Measurements from ENCODE around the gene KRT37. TPM values are rescaled to one million over a fixed set of nuclear protein-coding genes. Genes with fewer than 3 reads are reported as not detected.
A peak's percentile ranks its signal among the peaks of the same experiment; 100 is the strongest.
"Not testable (repeated sequence)": the region's sequence is repeated elsewhere in the genome, so short reads cannot be mapped to it uniquely, and the experiment has no call there.

Gene KRT37
- polyA plus RNA-seq, 3 donors, result not detected

DNA sequence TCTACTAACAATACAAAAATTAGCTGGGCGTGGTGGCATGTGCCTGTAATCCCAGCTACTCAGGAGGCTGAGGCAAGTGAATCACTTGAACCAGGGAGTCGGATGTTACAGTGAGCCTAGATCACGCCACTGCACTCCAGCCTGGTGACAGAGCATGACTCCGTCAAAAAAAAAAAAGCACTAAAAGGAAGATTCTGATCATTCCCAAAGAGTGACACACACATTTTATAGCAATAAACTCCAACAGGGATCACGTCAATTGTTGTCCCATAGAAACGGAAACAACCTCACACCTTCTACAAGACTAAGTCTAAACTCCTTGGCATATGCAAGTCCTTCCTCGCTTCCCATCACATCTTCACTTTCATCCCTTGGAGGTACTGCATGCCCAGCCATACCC is 44.3 kb downstream of the KRT37 start:
- H3K36me3 Mint-ChIP-seq; H3K4me1 Mint-ChIP-seq; H3K4me1 ChIP-seq (ENCODE audit: control insufficient read depth in 1 of 2, insufficient read depth in 2 of 2, low read length in 2 of 2); H4K20me1 ChIP-seq (ENCODE audit: insufficient read depth, low read length); H3K36me3 ChIP-seq (replicated peaks in 1 of 2; ENCODE audit: control insufficient read depth in 1 of 2, insufficient read depth in 2 of 2, low read length in 2 of 2); H3K27ac ChIP-seq (ENCODE audit: low read depth in 1 of 2, low read length in 2 of 2); H3K9me3 Mint-ChIP-seq; H3K9ac ChIP-seq (ENCODE audit: insufficient read depth, low read length, poor library complexity, severe bottlenecking); H3K27ac Mint-ChIP-seq; H3K4me2 ChIP-seq (replicated peaks; ENCODE audit: extremely low read depth, low read length, poor library complexity, severe bottlenecking); H3K27me3 ChIP-seq (ENCODE audit: control insufficient read depth in 2 of 2, insufficient read depth in 2 of 2, low read length in 2 of 2); DNase-seq; intact Hi-C loops (cut with micrococcal nuclease); H3K4me3 Mint-ChIP-seq; H3K4me3 ChIP-seq (replicated peaks in 1 of 3; ENCODE audit: low read depth in 2 of 3, low read length in 3 of 3); H3K79me2 ChIP-seq (ENCODE audit: insufficient read depth, low read length); H2AFZ ChIP-seq (ENCODE audit: insufficient read depth, low read depth, low read length, poor library complexity, severe bottlenecking); H3K9me3 ChIP-seq (replicated peaks in 1 of 2; ENCODE audit: control insufficient read depth in 1 of 2, insufficient read depth in 1 of 2, low read length in 2 of 2): not testable (repeated sequence)
- WGBS (ENCODE audit: insufficient coverage), result 92% methylated on average over 7 of the region's 7 CpGs
- H3K27me3 Mint-ChIP-seq (ENCODE audit: low read depth in 3 of 3), result peaks cover 3 to 15% (median 10%) of the 10 kb centered on the region in 3 donors

DNA sequence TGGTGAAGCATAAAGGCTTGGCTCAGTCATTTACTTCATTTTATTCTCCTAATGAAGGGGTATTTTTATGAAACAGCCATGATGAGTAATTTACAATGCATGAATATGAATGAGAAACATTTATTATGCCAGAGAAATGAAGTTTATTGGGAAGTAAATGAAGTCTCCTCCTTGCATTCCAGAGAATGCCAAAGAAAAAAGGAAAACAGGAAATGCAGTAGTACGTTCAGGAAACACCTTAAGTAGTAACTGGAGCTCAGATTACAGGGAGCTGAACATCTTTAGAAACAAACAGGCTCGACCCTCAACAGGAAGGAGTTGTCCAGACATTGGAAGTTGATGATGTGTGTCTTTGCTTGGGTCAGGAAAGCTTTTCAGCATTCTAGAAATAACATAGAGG is 46.8 kb downstream of the KRT37 start:
- H3K27ac ChIP-seq (ENCODE audit: low read depth in 1 of 2, low read length in 2 of 2), result no peak overlapping the region
- H3K36me3 ChIP-seq (replicated peaks in 1 of 2; ENCODE audit: control insufficient read depth in 1 of 2, insufficient read depth in 2 of 2, low read length in 2 of 2), result no peaks in the 10 kb centered on the region
- WGBS (ENCODE audit: insufficient coverage), result 0% methylated on average over 1 of the region's 2 CpGs
- no peaks in the 10 kb centered on the region for H4K20me1 ChIP-seq (ENCODE audit: insufficient read depth, low read length)
- no peak overlapping the region for H2AFZ ChIP-seq (ENCODE audit: insufficient read depth, low read depth, low read length, poor library complexity, severe bottlenecking)
- H3K9ac ChIP-seq (ENCODE audit: insufficient read depth, low read length, poor library complexity, severe bottlenecking), result no peak overlapping the region
- H3K79me2 ChIP-seq (ENCODE audit: insufficient read depth, low read length), result no peaks in the 10 kb centered on the region
- no peaks in the 10 kb centered on the region for H3K9me3 ChIP-seq (replicated peaks in 1 of 2; ENCODE audit: control insufficient read depth in 1 of 2, insufficient read depth in 1 of 2, low read length in 2 of 2)
- Mint-ChIP-seq H3K4me3 (no peak overlapping the region), H3K36me3 (no peaks in the 10 kb centered on the region), H3K4me1 (no peaks in the 10 kb centered on the region), H3K27me3 (ENCODE audit: low read depth in 3 of 3) (peaks cover 0 to 11% (median 5%) of the 10 kb centered on the region in 3 donors), H3K27ac (no peak overlapping the region), H3K9me3 (peaks cover 0 to 4% (median 3%) of the 10 kb centered on the region in 7 donors)
- no peak for DNase-seq
- intact Hi-C loops (cut with micrococcal nuclease), result no loop called here
- H3K27me3 ChIP-seq (ENCODE audit: control insufficient read depth in 2 of 2, insufficient read depth in 2 of 2, low read length in 2 of 2), result peaks cover 0 to 2% of the 10 kb centered on the region in 2 donors
- H3K4me3 ChIP-seq (replicated peaks in 1 of 3; ENCODE audit: low read depth in 2 of 3, low read length in 3 of 3), result no peak overlapping the region
- H3K4me2 ChIP-seq (replicated peaks; ENCODE audit: extremely low read depth, low read length, poor library complexity, severe bottlenecking), result no peak overlapping the region
- no peak for TF ChIP-seq CTCF (IDR thresholded peaks at IDR 0.05)
- no peaks in the 10 kb centered on the region for H3K4me1 ChIP-seq (ENCODE audit: control insufficient read depth in 1 of 2, insufficient read depth in 2 of 2, low read length in 2 of 2)

Small RNA genes within 50 kb of the gene (small RNA-seq; reads per million reads assigned to genes)
- gene RNU2-32P (ENCODE audit: insufficient read length, low read depth), result 2.8 reads per million, percentile 19 among the genes with 10 or more reads in this experiment

Other genes starting within 250 kb of the KRT37 start
- not detected for gene KRTAP4-2, start 246.4 kb downstream of the KRT37 start, polyA plus RNA-seq
- gene KRTAP4-1, start 239.7 kb downstream of the KRT37 start, polyA plus RNA-seq, result not detected
- not detected for gene KRTAP9-1, start 234.7 kb downstream of the KRT37 start, polyA plus RNA-seq
- not detected for gene KRTAP9-2, start 197.9 kb downstream of the KRT37 start, polyA plus RNA-seq
- gene KRTAP9-3, start 192.1 kb downstream of the KRT37 start, polyA plus RNA-seq, result not detected
- not detected for gene KRTAP9-8, start 186.6 kb downstream of the KRT37 start, polyA plus RNA-seq
- not detected for gene KRTAP9-4, start 174.9 kb downstream of the KRT37 start, polyA plus RNA-seq
- gene KRTAP9-9, start 169.2 kb downstream of the KRT37 start, polyA plus RNA-seq, result not detected
- not detected for gene KRTAP9-6, start 159.2 kb downstream of the KRT37 start, polyA plus RNA-seq
- not detected for gene KRTAP9-7, start 148.9 kb downstream of the KRT37 start, polyA plus RNA-seq
- gene KRTAP29-1, start 121.7 kb downstream of the KRT37 start, polyA plus RNA-seq, result not detected
- gene KRTAP16-1, start 115.3 kb downstream of the KRT37 start, polyA plus RNA-seq, result not detected
- not detected for gene KRTAP17-1, start 108.9 kb downstream of the KRT37 start, polyA plus RNA-seq
- not detected for gene KRT33A, start 73.8 kb downstream of the KRT37 start, polyA plus RNA-seq
- gene KRT33B, start 54.8 kb downstream of the KRT37 start, polyA plus RNA-seq, result not detected
- gene KRT34, start 42.3 kb downstream of the KRT37 start, polyA plus RNA-seq, result not detected
- gene KRT31, start 27.0 kb downstream of the KRT37 start, polyA plus RNA-seq, result not detected
- not detected for gene KRT38, start 16.4 kb upstream of the KRT37 start, polyA plus RNA-seq
- gene KRT32, start 42.8 kb upstream of the KRT37 start, polyA plus RNA-seq, result not detected
- not detected for gene KRT35, start 56.6 kb upstream of the KRT37 start, polyA plus RNA-seq
- gene KRT36, start 65.3 kb upstream of the KRT37 start, polyA plus RNA-seq, result under 1 TPM; 0.24 to 0.87 (median 0.25) TPM
- not detected for gene KRT13, start 81.0 kb upstream of the KRT37 start, polyA plus RNA-seq
- under 1 TPM in 1 of 3 donors, not detected in 2; 0.03 TPM for gene KRT15, start 94.3 kb upstream of the KRT37 start, polyA plus RNA-seq
- not detected for gene KRT19, start 103.7 kb upstream of the KRT37 start, polyA plus RNA-seq
- not detected for gene KRT9, start 147.5 kb upstream of the KRT37 start, polyA plus RNA-seq
- not detected for gene KRT14, start 162.3 kb upstream of the KRT37 start, polyA plus RNA-seq
- gene KRT16, start 188.2 kb upstream of the KRT37 start, polyA plus RNA-seq, result not detected
- gene KRT17, start 200.0 kb upstream of the KRT37 start, polyA plus RNA-seq, result under 1 TPM in 1 of 3 donors, not detected in 2; 0.49 TPM